Fibroblast of mammary gland (primary cell): ENCODE measurements around the gene AUNIP.

Source experiments
- DNase-seq: peaks from one replicate; pipeline ENCODE4 v3.0.0-alpha.2; 2010; ENCODE audit warnings: low read depth
- H3K4me3 ChIP-seq: 2 replicates; pipeline ENCODE4 v1.5.1; 2011; ENCODE audit warnings: low read depth, mild to moderate bottlenecking, low read length, moderate library complexity; ENCODE audit not compliant: control insufficient read depth
- CTCF ChIP-seq: conservative IDR thresholded peaks from 2 replicates; pipeline ENCODE4 v1.5.1; 2011; ENCODE audit warnings: low read depth, low read length, inconsistent platforms; ENCODE audit not compliant: control insufficient read depth, insufficient read depth

AUNIP gene

GRCh38 chr1:25870614-25871013 lies 11.4 kb upstream of the AUNIP start:
- TF ChIP-seq CTCF = no peak
- DNase-seq = no peak

GRCh38 chr1:25869909-25870606 lies 10.8 kb upstream of the AUNIP start:
- no peak for TF ChIP-seq CTCF
- no peak for DNase-seq
- H3K4me3 ChIP-seq = no peak overlapping the region

More at GRCh38 chr1:25870614-25871013, 11.4 kb upstream of the AUNIP start:
- no peak overlapping the region for H3K4me3 ChIP-seq

- no peak for DNase-seq
- no peak overlapping the region for H3K4me3 ChIP-seq
- TF ChIP-seq CTCF = no peak
These were observed 8.1 kb upstream of the AUNIP start for GRCh38 chr1:25867210-25867991.

GRCh38 chr1:25866288-25866687 lies 7.0 kb upstream of the AUNIP start:
- no peak for TF ChIP-seq CTCF
- no peak for DNase-seq
- no peak overlapping the region for H3K4me3 ChIP-seq

- TF ChIP-seq CTCF = no peak
- H3K4me3 ChIP-seq = no peak overlapping the region
- DNase-seq = no peak
These were observed 5.2 kb upstream of the AUNIP start for GRCh38 chr1:25864434-25864833.

- no peak for TF ChIP-seq CTCF
- H3K4me3 ChIP-seq = no peak overlapping the region
- no peak for DNase-seq
These were observed 4.4 kb upstream of the AUNIP start for GRCh38 chr1:25863486-25864262.
